Measurements from ENCODE around the gene ZNF346. TPM values are rescaled to one million over a fixed set of nuclear protein-coding genes. Genes with fewer than 3 reads are reported as not detected.

Gene ZNF346
- total RNA-seq, 2 donors from 2014 or later = 9.1 to 11.2 TPM

DNA sequence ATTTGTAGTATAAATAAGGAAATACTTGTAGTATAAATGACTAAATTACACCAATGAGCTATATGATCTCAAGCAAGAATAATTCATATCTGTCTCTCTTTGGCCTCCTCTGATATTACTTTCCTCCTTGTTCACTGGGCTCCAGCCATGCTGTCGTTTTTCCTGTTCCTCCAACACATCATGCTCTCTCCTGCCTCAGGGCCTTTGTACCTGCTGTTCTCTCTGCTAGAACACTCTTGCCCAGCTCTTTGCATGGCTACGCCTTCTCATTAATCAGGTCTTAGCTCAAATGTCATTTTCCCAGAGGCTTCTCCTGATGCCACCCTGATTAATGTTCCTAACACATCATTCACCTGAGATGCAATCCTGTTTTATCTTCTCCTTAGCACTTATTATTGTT is 2.5 kb upstream of the ZNF346 start:
- Histone ChIP-seq H3K27me3 (no peaks in the 10 kb centered on the region), H3K27ac (no peak overlapping the region), H3K9me3 (no peaks in the 10 kb centered on the region), H3K36me3 (no peaks in the 10 kb centered on the region), H3K4me1 (peaks cover 7% of the 10 kb centered on the region), H3K4me3 (no peak overlapping the region), H3K9ac (ENCODE audit: low read depth in 2 of 2, low read length in 2 of 2) (no peak overlapping the region)
- TF ChIP-seq, protein P1, sequence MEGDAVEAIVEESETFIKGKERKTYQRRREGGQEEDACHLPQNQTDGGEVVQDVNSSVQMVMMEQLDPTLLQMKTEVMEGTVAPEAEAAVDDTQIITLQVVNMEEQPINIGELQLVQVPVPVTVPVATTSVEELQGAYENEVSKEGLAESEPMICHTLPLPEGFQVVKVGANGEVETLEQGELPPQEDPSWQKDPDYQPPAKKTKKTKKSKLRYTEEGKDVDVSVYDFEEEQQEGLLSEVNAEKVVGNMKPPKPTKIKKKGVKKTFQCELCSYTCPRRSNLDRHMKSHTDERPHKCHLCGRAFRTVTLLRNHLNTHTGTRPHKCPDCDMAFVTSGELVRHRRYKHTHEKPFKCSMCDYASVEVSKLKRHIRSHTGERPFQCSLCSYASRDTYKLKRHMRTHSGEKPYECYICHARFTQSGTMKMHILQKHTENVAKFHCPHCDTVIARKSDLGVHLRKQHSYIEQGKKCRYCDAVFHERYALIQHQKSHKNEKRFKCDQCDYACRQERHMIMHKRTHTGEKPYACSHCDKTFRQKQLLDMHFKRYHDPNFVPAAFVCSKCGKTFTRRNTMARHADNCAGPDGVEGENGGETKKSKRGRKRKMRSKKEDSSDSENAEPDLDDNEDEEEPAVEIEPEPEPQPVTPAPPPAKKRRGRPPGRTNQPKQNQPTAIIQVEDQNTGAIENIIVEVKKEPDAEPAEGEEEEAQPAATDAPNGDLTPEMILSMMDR (IDR thresholded peaks at IDR 0.05) = no peak
- no peak for DNase-seq
- intact Hi-C loops (cut with DNase I) = no loop called here

- intact Hi-C loops (cut with DNase I) = no loop called here
- TF ChIP-seq, protein P1 (IDR thresholded peaks at IDR 0.05) = no peak
- Histone ChIP-seq H3K27ac (peak overlapping the region; percentile 61), H3K9me3 (no peaks in the 10 kb centered on the region), H3K9ac (ENCODE audit: low read depth in 2 of 2, low read length in 2 of 2) (peak overlapping the region; percentile 84 to 89), H3K4me1 (peaks cover 7% of the 10 kb centered on the region), H3K4me3 (peak overlapping the region; percentile 87), H3K36me3 (no peaks in the 10 kb centered on the region), H3K27me3 (no peaks in the 10 kb centered on the region)
- DNase-seq = peak; percentile 21
Observed at GRCh38 chr5:177023303-177023664, 788 bp downstream of the ZNF346 start.

DNA sequence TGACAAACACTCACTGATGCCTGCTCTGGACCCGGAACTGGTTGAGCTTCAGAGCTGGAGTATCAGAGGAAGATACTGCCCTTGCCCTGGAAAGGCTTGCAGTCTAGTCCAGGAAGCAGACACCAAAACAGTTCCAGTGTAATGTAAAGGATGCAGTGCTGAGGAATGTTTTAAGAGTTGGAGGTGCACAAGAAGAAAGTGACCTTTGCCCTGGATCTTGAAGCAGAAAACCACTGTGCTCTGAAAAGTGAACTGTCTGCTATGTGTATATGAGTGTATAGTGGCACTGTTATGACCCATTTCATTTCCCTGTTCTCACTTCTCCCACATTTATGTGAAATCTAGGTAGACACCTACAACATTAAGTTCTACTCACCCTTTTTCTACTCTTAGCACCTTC is 2.1 kb downstream of the ZNF346 start:
- TF ChIP-seq, protein P1 (IDR thresholded peaks at IDR 0.05) = no peak
- intact Hi-C loops (cut with DNase I) = no loop called here
- Histone ChIP-seq H3K27ac (no peak overlapping the region), H3K27me3 (no peaks in the 10 kb centered on the region), H3K9me3 (no peaks in the 10 kb centered on the region), H3K4me3 (no peak overlapping the region), H3K9ac (ENCODE audit: low read depth in 2 of 2, low read length in 2 of 2) (no peak overlapping the region), H3K36me3 (no peaks in the 10 kb centered on the region), H3K4me1 (peaks cover 7% of the 10 kb centered on the region)
- DNase-seq = no peak

- intact Hi-C loops (cut with DNase I) = no loop called here
Observed at GRCh38 chr5:177025101-177025601, 2.7 kb downstream of the ZNF346 start.

DNA sequence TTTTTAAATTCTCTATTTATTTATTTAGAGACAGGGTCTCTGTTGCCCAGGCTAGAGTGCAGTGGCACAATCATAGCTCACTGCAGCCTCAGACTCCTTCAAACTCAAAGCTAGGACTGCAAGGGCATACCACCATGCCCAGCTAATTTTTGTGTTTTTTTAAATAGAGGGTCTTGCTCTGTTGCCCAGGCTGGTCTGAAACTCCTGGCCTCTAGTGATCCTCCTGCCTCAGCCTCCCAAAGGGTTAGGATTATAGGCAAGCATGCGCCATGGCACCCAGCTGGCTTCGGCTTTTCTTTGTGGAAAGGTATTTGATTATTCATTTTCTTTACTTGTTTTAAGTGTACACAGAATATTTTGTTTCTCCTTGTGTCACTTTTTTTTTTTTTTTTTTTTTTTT is 5.2 kb downstream of the ZNF346 start:
- no peak overlapping the region for H3K4me3 ChIP-seq
- H3K9ac ChIP-seq (ENCODE audit: low read depth in 2 of 2, low read length in 2 of 2) = no peak overlapping the region
- H3K4me1 ChIP-seq = peaks cover 7% of the 10 kb centered on the region
- intact Hi-C loops (cut with DNase I) = no loop called here
- no peak for DNase-seq
- no peaks in the 10 kb centered on the region for H3K27me3 ChIP-seq
- TF ChIP-seq, protein P1 (IDR thresholded peaks at IDR 0.05) = no peak
- H3K36me3 ChIP-seq = no peaks in the 10 kb centered on the region
- no peaks in the 10 kb centered on the region for H3K9me3 ChIP-seq
- H3K27ac ChIP-seq = no peak overlapping the region

More at GRCh38 chr5:177025101-177025601, 2.7 kb downstream of the ZNF346 start:
- DNase-seq = no peak
- peaks cover 7% of the 10 kb centered on the region for H3K4me1 ChIP-seq
- no peak overlapping the region for H3K4me3 ChIP-seq
- no peaks in the 10 kb centered on the region for H3K9me3 ChIP-seq
- no peak overlapping the region for H3K27ac ChIP-seq
- no peaks in the 10 kb centered on the region for H3K27me3 ChIP-seq
- no peaks in the 10 kb centered on the region for H3K36me3 ChIP-seq
- TF ChIP-seq, protein P1 (IDR thresholded peaks at IDR 0.05) = no peak
- no peak overlapping the region for H3K9ac ChIP-seq (ENCODE audit: low read depth in 2 of 2, low read length in 2 of 2)
